GM08714 (cell line): ENCODE measurements around the gene ZPLD1.

Source experiments
- H3K4me3 ChIP-seq: fragments of 200-500 bp; sonication (Bioruptor generic); 2 replicates; pipeline ENCODE4 v1.5.1; 2014; ENCODE audit warnings: mild to moderate bottlenecking, low read length, inconsistent platforms
- ZNF274 ChIP-seq: IDR thresholded peaks from 2 replicates; pipeline ENCODE4 v1.6.1; 2012; ENCODE audit warnings: mild to moderate bottlenecking, low read depth, low read length

ZPLD1 gene

DNA sequence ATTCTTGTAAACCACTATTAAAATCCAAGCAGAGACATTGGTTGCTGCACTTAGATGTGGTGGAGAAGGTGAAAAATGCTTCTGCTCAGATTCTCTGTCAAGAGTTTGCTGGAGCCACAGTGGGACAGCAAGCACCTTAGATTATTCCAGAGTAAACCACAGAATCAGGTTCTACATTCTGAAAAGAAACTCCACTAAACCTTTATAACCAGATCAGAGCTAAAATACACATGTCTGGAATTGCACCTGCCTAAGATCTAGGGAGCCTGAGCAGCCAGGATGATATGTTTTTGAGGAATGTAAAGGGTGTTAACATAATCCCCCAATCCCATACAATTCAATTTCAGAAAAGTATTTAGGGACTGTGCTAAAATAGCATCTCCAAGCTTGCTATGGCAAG, at the start of gene ZPLD1:
ZPLD1 (plus strand) TSS at position 301 of the 400 bp plus-strand sequence. CDS start 3,473 bp downstream, outside the sequence.
- H3K4me3 ChIP-seq: no peak within 1 kb of the TSS
- TF ChIP-seq ZNF274: no peak

DNA sequence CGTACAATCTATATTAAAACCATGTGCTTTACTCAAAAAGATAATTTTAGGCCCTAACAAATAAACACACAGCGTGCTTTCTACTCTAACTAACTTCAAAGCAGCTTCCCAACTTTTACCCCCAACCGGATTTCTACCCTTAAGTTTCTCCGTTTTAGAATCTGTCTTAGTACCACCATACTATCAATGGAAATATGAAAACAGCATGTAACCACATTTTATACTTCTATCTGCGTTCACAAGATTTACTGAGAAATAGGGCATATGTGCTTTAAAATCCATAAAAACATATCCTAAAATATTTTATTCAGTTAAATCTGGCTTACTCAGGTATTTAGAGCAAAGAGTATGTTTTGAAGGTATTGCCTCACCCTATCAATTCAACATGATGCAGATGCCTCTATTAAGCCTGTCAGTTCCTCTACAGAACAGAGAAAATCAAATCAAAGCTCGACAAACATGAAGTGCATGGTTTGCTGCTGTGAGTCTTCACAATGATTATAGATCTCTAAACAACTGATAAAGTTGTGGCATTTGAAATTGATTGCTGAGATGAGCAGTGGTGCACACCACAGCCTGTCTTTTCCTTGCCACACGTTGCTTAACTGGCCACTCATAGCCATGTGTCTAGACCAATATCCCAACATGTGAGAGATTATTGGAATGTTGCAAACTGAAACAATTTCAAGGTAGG, 44.5 kb upstream of the ZPLD1 start:
- TF ChIP-seq ZNF274: no peak
- no peak overlapping the region for H3K4me3 ChIP-seq

DNA sequence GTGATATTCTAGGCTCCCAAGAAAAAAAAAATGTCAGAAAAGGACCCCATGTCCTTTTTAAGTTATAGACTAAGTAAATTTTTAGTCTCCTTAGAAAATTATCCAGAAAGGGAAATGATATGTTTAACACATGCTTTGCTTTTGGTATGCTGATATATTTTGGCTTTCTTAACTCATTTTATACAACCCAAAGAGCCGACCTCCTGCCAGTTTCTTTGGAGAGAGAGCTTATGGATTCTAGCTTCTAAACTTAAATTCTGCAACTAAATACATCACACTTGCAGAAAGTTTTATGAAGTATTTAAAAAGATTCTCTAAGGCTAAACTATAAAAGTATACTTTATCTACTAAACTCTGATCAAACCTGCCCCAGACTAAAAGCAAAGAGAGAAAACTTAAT, 43.9 kb upstream of the ZPLD1 start:
- no peak overlapping the region for H3K4me3 ChIP-seq
- TF ChIP-seq ZNF274: no peak

DNA sequence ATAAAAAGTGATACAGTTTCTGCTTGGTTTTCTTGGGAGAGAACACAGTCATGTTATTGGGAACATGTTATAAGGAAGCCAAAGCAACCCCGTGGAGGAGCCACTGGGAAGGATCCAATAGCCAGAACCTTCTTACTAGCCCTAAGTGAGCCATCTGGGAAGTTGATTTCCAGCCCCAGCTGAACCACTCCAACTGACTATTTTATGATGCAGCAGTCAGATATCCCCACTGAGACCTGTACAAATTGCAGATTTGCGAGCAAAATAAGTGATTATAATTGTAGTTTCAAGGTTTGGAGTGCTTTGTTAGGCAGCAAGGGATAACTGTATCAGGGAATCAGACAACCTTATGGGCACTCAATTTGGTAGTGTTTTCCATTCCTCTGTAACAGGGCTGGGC, 43.3 kb upstream of the ZPLD1 start:
- no peak for TF ChIP-seq ZNF274
- no peak overlapping the region for H3K4me3 ChIP-seq

DNA sequence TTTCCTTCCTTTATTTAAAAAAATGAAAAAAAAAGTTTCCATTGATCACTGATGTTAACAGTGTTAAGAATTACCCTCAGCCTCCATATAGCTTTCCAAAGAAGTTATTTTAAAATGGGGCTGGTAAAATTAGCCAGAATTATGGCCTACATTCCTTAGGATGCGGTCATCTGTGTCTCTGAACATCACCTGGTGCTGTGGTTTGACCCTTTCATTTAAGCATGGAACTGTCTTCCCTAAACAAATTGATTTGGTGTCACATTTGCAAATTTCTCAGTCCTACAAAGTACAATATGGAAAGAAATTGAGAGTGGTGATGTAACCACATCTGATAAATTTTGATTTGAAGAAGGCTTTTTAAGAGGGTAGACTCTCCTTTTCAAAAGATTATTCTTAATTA, 40.3 kb upstream of the ZPLD1 start:
- no peak for TF ChIP-seq ZNF274
- H3K4me3 ChIP-seq: no peak overlapping the region

DNA sequence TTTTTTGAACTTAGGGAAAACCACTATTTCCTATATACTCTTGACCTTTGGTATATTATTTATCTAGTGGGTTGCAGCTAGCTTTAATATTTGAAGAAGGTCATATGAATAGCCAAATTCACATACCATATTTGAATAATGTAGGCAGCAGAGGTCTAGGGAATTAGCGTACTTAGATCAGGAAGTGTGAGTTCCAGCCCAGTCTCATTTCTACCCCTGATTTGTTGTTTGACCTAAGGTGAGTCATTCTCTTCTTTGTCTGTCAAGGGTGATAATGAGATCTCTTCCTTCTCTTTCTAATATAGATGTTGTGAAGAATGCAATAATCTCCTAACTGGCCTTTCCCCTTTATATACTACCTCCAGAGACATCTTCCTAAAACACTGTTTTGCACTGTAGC, 36.6 kb upstream of the ZPLD1 start:
- no peak overlapping the region for H3K4me3 ChIP-seq
- no peak for TF ChIP-seq ZNF274

DNA sequence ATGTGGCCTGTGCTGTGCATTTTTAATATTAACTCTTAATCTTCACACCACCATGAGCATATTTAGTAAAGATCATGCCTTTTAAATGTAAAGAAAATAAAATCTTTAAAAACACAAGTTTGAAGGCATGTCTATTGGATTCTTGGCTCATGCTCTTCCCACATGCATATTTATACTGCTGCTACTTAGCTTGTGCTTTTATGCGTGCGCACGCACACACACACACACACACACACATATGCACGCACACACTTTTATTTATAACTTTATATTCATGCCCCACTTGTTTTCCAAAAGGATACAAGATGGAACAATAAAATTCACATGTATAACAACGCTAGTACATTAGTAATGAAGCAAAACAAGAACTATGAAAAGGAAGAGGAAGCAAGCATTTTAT, 36.1 kb upstream of the ZPLD1 start:
- TF ChIP-seq ZNF274: no peak

DNA sequence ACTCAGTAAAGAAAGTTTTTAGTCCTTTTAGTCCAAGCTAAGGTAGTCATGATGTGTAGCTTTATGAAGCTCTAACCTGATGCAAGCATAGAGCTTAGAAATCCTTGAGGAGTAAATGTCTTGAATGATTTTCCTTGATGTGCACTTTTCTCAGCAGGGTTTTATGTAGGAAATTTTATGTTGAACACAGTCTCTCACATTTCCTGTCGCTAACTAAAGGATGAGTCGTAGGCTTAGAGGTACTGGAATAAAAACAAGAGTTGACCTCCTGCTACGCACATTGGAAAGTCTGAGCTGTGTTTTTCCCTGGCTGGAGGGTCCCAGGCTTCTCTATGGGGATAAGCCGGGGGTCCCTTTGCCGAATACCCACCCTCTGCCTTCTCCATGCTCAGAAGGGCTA, 34.7 kb upstream of the ZPLD1 start:
- H3K4me3 ChIP-seq: no peak overlapping the region
- TF ChIP-seq ZNF274: no peak

More for the DNA sequence above, 36.1 kb upstream of the ZPLD1 start:
- no peak overlapping the region for H3K4me3 ChIP-seq

DNA sequence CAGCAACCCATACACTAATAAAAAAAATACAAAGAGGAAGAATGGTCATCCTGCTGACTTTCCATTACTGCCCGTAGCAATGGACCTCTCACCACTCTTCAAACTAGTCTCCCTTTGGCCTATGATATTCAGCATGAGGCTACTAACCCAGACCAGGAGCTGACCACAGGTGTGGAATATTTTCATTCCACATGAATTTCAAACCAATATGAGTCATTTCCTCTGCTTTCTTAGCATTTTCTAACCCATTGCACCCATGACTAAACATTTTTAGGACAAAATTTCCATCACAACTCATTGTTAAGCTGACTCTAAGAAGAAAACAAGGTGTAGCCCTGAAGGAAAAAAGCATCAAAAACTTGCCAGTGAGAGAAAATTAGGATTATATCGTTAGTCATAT, 34.0 kb upstream of the ZPLD1 start:
- TF ChIP-seq ZNF274: no peak
- no peak overlapping the region for H3K4me3 ChIP-seq

DNA sequence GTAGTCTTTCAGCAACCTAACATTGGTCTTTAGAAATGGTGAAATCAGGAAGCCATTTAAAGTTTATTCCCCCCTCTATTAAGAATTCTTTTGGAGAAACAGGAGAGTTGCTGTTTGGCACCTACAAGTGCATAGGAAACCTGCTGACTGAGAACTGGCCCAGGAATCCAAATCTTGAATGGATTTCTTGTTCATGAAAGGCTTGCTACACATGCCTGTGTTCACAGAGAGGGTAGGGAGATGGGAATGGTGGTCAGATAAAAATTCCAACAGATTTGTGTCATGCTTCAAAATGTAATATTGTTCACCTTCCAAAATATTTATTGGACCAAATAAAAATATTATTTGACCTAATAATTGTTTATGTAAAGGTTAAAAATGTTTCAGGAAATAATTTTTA, 24.2 kb upstream of the ZPLD1 start:
- no peak for TF ChIP-seq ZNF274
- no peak overlapping the region for H3K4me3 ChIP-seq

DNA sequence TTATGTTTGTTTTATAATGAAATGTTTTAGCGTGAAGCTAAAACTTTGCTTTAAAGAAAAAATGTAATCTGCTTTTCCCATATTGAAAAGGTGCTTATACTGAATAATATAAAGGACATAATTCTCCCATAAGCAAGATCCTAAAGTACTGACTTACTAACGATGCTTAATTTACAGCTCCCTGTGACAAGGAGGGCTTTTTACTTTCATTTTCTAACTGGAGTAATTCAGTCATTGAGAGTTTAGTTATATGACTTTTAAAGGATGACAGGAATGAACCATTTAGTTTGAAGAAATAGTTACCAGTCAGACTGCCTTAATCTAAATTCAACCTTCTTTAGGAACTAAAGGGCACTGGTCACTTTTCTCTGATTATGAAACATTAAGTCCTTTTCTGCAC, 19.3 kb upstream of the ZPLD1 start:
- H3K4me3 ChIP-seq: no peak overlapping the region

DNA sequence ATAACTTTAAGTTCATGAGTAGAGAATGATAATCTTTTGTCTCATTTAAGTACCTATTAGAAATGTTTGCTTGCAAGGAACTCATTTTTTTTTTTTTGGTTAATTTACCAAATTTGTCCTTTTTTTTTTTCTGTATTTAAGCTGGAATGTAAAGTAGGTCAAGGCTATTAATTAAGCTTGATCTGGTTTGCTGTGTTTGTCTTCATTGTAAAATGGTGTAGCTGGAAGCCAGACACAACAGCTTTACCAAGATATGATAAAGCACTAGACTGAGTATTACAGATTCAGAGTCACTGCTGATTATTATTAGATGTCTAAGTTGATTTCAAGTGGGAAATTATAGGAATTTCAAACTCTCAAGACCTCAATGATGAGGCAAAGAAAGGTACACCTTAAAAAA, 15.0 kb upstream of the ZPLD1 start:
- TF ChIP-seq ZNF274: no peak
- no peak overlapping the region for H3K4me3 ChIP-seq

More for the DNA sequence above, 19.3 kb upstream of the ZPLD1 start:
- TF ChIP-seq ZNF274: no peak

DNA sequence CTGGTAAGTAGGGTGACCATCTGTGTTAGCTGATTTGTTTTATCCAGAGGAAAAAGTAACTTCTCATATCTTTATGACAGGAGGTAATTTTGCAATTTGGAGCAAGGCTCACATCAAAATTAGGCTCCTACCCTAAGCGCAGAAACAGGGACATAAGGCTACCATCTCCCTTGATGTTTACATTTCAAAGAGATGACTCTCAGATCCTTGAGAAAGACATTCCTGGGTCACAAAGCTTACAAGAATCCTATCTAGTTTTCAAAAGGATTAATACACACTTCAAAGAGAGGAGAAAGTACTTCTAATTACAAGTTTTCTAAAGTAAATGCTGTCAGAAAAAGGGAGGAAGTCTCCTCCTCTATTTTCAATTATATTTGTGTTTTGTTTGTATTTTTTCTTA, 7.0 kb downstream of the ZPLD1 start:
- no peak for TF ChIP-seq ZNF274
- no peak overlapping the region for H3K4me3 ChIP-seq

DNA sequence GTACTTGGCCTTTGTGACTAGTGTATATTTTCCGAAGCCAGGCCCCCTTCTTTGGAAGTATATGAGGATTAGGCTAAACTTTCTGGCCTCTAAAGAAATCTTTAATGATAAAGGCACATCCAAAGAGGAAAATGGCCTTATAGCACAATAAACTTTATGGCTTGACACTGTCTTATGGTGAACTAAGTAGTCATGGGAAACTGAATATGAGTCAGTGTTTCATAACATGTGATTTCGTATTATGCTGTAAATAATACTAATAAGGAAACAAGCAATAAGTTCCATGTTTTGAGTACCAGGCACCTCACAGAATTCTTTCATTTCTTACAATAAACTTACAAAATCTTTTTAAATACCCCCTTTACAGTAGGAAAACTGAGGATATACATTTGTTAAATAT, 8.2 kb downstream of the ZPLD1 start:
- no peak overlapping the region for H3K4me3 ChIP-seq
- no peak for TF ChIP-seq ZNF274

DNA sequence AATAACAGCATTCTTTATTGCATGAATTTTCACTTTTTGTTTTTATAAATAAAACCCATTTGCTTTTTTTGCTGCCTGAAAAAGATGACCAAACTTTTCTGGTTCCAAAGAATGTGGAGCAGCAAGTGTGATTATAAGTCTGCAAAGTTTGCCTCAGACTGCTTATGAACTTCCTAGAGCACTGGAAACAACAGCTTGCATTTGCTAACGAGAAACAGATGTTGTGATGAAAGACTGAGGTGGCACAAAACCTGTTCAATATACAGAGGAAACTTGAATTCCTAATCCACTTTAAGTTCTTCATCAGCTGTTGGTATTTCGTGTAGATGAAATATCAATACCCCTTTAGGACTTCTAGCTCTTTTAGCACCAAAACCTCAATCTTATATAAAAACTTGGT, 9.3 kb downstream of the ZPLD1 start:
- TF ChIP-seq ZNF274: no peak
- no peak overlapping the region for H3K4me3 ChIP-seq

DNA sequence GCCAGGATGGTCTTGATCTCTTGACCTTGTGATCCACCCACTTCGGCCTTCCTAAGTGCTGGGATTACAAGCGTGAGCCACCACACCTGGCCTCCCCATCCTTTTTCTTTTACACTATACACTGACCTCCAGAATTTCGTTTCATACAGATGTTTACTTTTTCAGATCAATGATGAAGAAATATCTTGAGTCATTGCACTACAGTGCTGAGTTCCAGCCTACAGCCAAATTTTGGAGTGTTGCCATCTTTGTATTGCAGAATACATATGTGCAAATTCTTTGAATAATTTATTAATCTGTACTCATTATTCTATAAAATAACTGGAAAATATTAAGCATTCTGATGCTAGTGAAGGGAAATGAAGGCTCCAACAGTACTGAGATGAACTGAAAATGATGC, 12.5 kb downstream of the ZPLD1 start:
- no peak overlapping the region for H3K4me3 ChIP-seq
- TF ChIP-seq ZNF274: no peak
